Measurements from ENCODE around the gene GPATCH3.
"Not testable (repeated sequence)": the region's sequence is repeated elsewhere in the genome, so short reads cannot be mapped to it uniquely, and the experiment has no call there.

GPATCH3 gene

GRCh38 chr1:26853156-26853555, 47.1 kb downstream of the GPATCH3 start:
- H3K9me3 ChIP-seq (ENCODE audit: control insufficient read depth, insufficient read depth, low read length), result no peaks in the 10 kb centered on the region
- peaks cover 6% of the 10 kb centered on the region; the same call in 1 of the 2 replicates for H3K4me1 ChIP-seq (ENCODE audit: insufficient read depth, low read length)
- H3K9ac ChIP-seq (ENCODE audit: low read depth, low read length), result no peak overlapping the region
- no peaks in the 10 kb centered on the region; the same call in 1 of the 2 replicates for H3K36me3 ChIP-seq (ENCODE audit: insufficient read depth, low read length)

- no peaks in the 10 kb centered on the region; the same call in 1 of the 2 replicates for H3K36me3 ChIP-seq (ENCODE audit: insufficient read depth, low read length)
- H3K4me1 ChIP-seq (ENCODE audit: insufficient read depth, low read length), result peaks cover 6% of the 10 kb centered on the region; the same call in 1 of the 2 replicates
- H3K9ac ChIP-seq (ENCODE audit: low read depth, low read length), result no peak overlapping the region
- H3K9me3 ChIP-seq (ENCODE audit: control insufficient read depth, insufficient read depth, low read length), result no peaks in the 10 kb centered on the region
Observed at GRCh38 chr1:26852701-26853100, 47.6 kb downstream of the GPATCH3 start.

- H3K4me1 ChIP-seq (ENCODE audit: insufficient read depth, low read length), result peaks cover 6% of the 10 kb centered on the region; the same call in 1 of the 2 replicates
- H3K36me3 ChIP-seq (ENCODE audit: insufficient read depth, low read length), result no peaks in the 10 kb centered on the region; the same call in 1 of the 2 replicates
- no peaks in the 10 kb centered on the region for H3K9me3 ChIP-seq (ENCODE audit: control insufficient read depth, insufficient read depth, low read length)
- no peak overlapping the region for H3K9ac ChIP-seq (ENCODE audit: low read depth, low read length)
Observed at GRCh38 chr1:26851106-26851684, 49.1 kb downstream of the GPATCH3 start.

- H3K36me3 ChIP-seq (ENCODE audit: insufficient read depth, low read length), result no peaks in the 10 kb centered on the region; the same call in 1 of the 2 replicates
Observed at GRCh38 chr1:26848941-26849774, 51.1 kb downstream of the GPATCH3 start.

GRCh38 chr1:26848499-26848898, 51.8 kb downstream of the GPATCH3 start:
- H3K9ac ChIP-seq (ENCODE audit: low read depth, low read length), result no peak overlapping the region
- peaks cover 6% of the 10 kb centered on the region; the same call in 1 of the 2 replicates for H3K4me1 ChIP-seq (ENCODE audit: insufficient read depth, low read length)
- H3K36me3 ChIP-seq (ENCODE audit: insufficient read depth, low read length), result no peaks in the 10 kb centered on the region; the same call in 1 of the 2 replicates
- no peaks in the 10 kb centered on the region for H3K9me3 ChIP-seq (ENCODE audit: control insufficient read depth, insufficient read depth, low read length)

More at GRCh38 chr1:26848941-26849774, 51.1 kb downstream of the GPATCH3 start:
- no peak overlapping the region for H3K9ac ChIP-seq (ENCODE audit: low read depth, low read length)
- peaks cover 6% of the 10 kb centered on the region; the same call in 1 of the 2 replicates for H3K4me1 ChIP-seq (ENCODE audit: insufficient read depth, low read length)
- no peaks in the 10 kb centered on the region for H3K9me3 ChIP-seq (ENCODE audit: control insufficient read depth, insufficient read depth, low read length)

- not testable (repeated sequence) for H3K9me3 ChIP-seq (ENCODE audit: control insufficient read depth, insufficient read depth, low read length); H3K9ac ChIP-seq (ENCODE audit: low read depth, low read length); H3K36me3 ChIP-seq (ENCODE audit: insufficient read depth, low read length); H3K4me1 ChIP-seq (ENCODE audit: insufficient read depth, low read length)
Observed at GRCh38 chr1:26847826-26848225, 52.4 kb downstream of the GPATCH3 start.

- Histone ChIP-seq H3K36me3 (ENCODE audit: insufficient read depth, low read length) (no peaks in the 10 kb centered on the region), H3K9ac (ENCODE audit: low read depth, low read length) (no peak overlapping the region), H3K4me1 (ENCODE audit: insufficient read depth, low read length) (no peaks in the 10 kb centered on the region), H3K9me3 (ENCODE audit: control insufficient read depth, insufficient read depth, low read length) (no peaks in the 10 kb centered on the region)
Observed at GRCh38 chr1:26844424-26845196, 55.7 kb downstream of the GPATCH3 start.

All from ES-I3 (cell line).